AG09319 (cell line): Measurements from ENCODE around the gene PIP4P1.

Experiments
- DNase-seq: peaks from one replicate; pipeline ENCODE4 v3.0.0-alpha.2; 2010; ENCODE audit warnings: low read depth; ENCODE audit errors: extremely low read depth
- TF ChIP-seq, protein P1 (sequence below): IDR thresholded peaks from 2 replicates; pipeline ENCODE4 v1.5.1; 2011; ENCODE audit warnings: low read depth, mild to moderate bottlenecking, inconsistent platforms, low read length, moderate library complexity

PIP4P1 gene

DNA sequence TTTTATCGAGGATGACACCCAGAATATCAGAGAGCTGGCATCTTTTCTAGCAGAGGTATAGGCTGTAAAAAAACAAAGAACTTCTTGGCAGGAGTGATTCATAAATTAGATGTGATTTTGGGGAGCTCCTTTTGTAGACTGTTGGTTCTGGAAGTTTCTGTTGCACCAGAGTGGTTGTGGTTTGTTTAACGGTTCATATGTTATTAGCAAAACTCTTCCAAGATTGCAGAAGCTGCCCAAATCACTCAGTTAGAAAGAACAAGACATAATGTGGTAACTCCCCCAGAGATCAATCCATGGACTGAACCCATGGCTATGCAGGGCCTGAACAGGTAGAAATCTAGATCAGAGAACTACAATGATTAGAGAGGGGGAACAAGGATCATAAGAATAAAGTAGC lies 37.4 kb upstream of the PIP4P1 start:
- DNase-seq: no peak
- TF ChIP-seq, protein P1, sequence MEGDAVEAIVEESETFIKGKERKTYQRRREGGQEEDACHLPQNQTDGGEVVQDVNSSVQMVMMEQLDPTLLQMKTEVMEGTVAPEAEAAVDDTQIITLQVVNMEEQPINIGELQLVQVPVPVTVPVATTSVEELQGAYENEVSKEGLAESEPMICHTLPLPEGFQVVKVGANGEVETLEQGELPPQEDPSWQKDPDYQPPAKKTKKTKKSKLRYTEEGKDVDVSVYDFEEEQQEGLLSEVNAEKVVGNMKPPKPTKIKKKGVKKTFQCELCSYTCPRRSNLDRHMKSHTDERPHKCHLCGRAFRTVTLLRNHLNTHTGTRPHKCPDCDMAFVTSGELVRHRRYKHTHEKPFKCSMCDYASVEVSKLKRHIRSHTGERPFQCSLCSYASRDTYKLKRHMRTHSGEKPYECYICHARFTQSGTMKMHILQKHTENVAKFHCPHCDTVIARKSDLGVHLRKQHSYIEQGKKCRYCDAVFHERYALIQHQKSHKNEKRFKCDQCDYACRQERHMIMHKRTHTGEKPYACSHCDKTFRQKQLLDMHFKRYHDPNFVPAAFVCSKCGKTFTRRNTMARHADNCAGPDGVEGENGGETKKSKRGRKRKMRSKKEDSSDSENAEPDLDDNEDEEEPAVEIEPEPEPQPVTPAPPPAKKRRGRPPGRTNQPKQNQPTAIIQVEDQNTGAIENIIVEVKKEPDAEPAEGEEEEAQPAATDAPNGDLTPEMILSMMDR: no peak

GRCh38 chr14:20494935-20495766 lies 33.9 kb upstream of the PIP4P1 start:
- TF ChIP-seq, protein P1: no peak
- no peak for DNase-seq

DNA sequence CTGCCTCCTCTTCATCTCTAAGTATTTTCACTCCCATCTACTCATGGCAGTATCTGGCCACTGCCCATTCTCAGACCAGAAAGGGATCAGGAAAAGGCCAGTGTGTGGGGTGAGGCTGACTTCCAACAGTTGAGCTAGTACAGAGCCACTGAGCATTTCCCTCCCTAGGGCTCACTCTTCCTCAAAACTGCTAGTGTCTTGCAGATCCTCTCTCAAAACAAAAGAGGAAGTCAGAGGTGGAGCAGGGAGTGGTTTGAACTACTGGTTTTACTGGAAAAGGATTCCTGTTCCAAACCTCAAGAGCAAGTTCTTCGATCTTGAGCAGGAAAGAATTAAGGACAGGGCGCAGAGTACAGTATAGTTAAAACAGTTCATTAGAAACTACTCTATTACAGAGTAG lies 32.4 kb upstream of the PIP4P1 start:
- TF ChIP-seq, protein P1: no peak
- no peak for DNase-seq

GRCh38 chr14:20492486-20492885 lies 31.3 kb upstream of the PIP4P1 start:
- TF ChIP-seq, protein P1: no peak

DNA sequence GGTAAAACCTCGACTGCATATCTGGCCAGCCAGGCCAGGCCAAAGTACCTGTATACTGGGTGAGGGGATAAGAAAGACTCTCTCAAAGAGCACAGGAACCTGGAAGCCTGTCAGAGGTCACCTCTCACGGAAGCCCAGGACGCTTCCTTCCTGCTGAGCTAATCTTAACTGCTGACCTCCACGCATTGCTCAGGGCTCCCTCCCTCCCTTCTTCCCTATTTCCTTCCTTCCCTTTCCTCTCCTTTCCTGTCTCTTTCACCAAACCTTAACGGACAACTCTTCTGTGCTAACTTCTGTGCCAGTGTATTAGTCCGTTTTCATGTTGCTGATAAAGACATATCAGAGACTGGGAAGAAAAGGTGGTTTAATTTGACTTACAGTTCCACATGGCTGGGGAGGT lies 29.3 kb upstream of the PIP4P1 start:
- DNase-seq: no peak
- TF ChIP-seq, protein P1: no peak

More at GRCh38 chr14:20492486-20492885, 31.3 kb upstream of the PIP4P1 start:
- DNase-seq: no peak

DNA sequence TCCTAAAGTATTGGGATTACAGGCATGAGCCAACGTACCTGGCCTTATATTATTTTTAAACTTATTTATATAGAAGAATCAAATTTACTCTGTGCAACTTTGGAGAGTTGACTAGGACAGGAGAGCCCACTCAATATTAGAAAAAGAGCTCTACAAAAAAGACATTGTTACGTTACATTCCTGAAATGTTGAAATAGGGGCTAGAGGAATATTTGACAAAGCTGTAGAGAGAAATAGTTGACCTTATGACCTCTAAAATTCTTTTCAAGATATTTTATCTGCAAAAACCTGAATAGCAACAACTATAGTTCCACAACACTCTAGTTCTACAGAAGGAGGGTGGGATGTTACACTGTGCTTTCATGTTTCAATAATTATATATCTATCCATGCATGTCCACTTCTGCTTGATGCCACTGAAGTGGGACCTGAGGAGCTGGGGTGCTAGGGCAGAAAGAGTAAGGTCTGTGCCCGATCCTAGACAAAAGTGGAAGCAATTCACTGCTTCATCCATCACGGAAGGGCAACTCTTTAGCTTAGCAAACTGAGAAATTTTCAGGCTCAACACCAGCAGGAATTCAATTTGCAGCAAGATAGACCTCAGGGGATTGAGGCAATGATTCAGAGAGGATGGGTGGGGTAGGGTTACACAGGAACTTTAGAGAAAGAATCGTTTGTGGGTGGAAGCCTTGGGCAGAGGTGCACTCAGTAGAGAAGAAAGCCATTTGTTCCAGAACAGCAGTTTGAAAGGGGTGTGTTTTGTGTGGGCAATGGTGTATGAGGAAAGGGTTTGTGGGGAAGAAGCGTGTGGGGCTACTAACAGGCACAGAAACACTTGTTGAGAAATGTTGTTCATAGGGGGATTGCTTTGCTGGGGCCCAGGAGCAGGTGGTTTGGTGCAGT lies 28.1 kb upstream of the PIP4P1 start:
- no peak for DNase-seq
- TF ChIP-seq, protein P1: no peak

- no peak for DNase-seq
- TF ChIP-seq, protein P1: no peak
Measured at GRCh38 chr14:20487396-20487725, 26.1 kb upstream of the PIP4P1 start.
